Measurements from ENCODE around the gene TRIM65. TPM values are rescaled to one million over a fixed set of nuclear protein-coding genes. Genes with fewer than 3 reads are reported as not detected.

TRIM65 gene
- total RNA-seq, 6 experiments from 2014 or later: 5.9 to 8.1 (median 7.6) TPM

DNA sequence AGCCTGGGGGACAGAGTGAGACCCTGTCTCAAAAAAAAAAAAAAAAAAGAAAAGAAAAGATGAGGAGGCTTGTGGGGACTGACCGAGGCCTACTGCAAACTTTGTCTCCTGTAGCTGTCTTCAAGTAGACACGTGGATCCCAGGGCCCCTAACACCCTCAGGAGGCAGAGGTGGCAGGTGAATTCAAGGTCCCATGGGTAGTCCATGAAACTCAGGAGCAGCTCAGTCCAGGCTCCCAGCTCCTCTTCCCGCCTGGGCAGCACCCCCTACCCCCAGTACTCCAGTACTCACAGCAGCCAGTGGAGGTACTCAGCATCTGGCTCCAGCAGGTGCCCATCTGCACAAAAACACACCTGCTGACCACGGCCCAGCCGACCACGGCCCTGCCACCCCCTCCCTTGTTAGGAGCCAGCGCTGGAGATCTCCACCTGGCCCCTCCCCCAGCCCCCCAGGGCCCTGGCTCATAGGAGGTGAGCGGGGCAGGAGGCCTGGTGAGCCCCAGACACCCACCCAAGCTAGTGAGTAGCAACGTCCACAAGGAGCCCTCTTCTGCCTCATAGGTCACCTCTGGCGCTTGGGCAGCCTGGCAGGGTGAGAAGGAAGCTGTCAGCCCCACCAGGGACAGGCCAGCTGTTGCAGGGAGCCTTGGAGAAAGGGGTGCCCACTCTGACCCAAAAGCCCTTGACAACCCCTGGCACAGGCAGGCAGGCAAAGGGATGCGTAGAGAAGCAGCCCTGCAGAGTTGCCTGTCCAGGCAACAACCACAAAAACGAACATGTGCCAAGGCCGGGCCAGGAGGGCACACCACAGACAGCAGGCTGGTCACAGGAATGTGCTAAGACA, 4.2 kb upstream of the TRIM65 start:
- intact Hi-C loops (cut with DNase I): no loop called here
- peak in 1 of 3 donors; percentile 48 for DNase-seq
- Histone ChIP-seq H3K4me1 (peaks cover 0 to 37% (median 6%) of the 10 kb centered on the region in 4 donors), H3K9me3 (no peaks in the 10 kb centered on the region), H3K27ac (no peak overlapping the region), H3K27me3 (no peaks in the 10 kb centered on the region), H3K4me3 (no peak overlapping the region), H3K36me3 (peaks cover 0 to 38% (median 13%) of the 10 kb centered on the region in 4 donors)
- TF ChIP-seq, protein P1, sequence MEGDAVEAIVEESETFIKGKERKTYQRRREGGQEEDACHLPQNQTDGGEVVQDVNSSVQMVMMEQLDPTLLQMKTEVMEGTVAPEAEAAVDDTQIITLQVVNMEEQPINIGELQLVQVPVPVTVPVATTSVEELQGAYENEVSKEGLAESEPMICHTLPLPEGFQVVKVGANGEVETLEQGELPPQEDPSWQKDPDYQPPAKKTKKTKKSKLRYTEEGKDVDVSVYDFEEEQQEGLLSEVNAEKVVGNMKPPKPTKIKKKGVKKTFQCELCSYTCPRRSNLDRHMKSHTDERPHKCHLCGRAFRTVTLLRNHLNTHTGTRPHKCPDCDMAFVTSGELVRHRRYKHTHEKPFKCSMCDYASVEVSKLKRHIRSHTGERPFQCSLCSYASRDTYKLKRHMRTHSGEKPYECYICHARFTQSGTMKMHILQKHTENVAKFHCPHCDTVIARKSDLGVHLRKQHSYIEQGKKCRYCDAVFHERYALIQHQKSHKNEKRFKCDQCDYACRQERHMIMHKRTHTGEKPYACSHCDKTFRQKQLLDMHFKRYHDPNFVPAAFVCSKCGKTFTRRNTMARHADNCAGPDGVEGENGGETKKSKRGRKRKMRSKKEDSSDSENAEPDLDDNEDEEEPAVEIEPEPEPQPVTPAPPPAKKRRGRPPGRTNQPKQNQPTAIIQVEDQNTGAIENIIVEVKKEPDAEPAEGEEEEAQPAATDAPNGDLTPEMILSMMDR (IDR thresholded peaks at IDR 0.05): no peak
- no peak for TF ChIP-seq POLR2A (IDR thresholded peaks at IDR 0.05)
- 78% methylated on average over 3 of the region's 13 CpGs for WGBS (ENCODE audit: insufficient coverage, low coverage, low lambda C conversion rate, missing lambda C conversion rate)
- ATAC-seq: no peak

- TF ChIP-seq, protein P1 (IDR thresholded peaks at IDR 0.05): no peak
- no peak for TF ChIP-seq POLR2A (IDR thresholded peaks at IDR 0.05)
- peak in 2 of 3 donors; percentile 74 to 78 for DNase-seq
- Histone ChIP-seq H3K27ac (no peak overlapping the region), H3K9me3 (no peaks in the 10 kb centered on the region), H3K27me3 (no peaks in the 10 kb centered on the region), H3K36me3 (peaks cover 0 to 38% (median 13%) of the 10 kb centered on the region in 4 donors), H3K4me1 (peaks cover 0 to 36% (median 6%) of the 10 kb centered on the region in 4 donors), H3K4me3 (no peak overlapping the region)
- intact Hi-C loops (cut with DNase I): no loop called here
- WGBS (ENCODE audit: insufficient coverage, low coverage, low lambda C conversion rate, missing lambda C conversion rate): 71% methylated on average over 5 of the region's 23 CpGs
- peak in 1 of 4 donors; percentile 2 for ATAC-seq
These were observed 3.2 kb upstream of the TRIM65 start for GRCh38 chr17:75899767-75900468.

- Histone ChIP-seq H3K27ac (no peak overlapping the region), H3K9me3 (no peaks in the 10 kb centered on the region), H3K27me3 (no peaks in the 10 kb centered on the region), H3K36me3 (peaks cover 0 to 38% (median 13%) of the 10 kb centered on the region in 4 donors), H3K4me3 (no peak overlapping the region), H3K4me1 (peaks cover 0 to 36% (median 6%) of the 10 kb centered on the region in 4 donors)
- whole genome bisulfite sequencing (ENCODE audit: insufficient coverage, low coverage, low lambda C conversion rate, missing lambda C conversion rate): 80% methylated on average over 1 of the region's 13 CpGs
- no peak for TF ChIP-seq POLR2A (IDR thresholded peaks at IDR 0.05)
- TF ChIP-seq, protein P1 (IDR thresholded peaks at IDR 0.05): no peak
- ATAC-seq (no peak), DNase-seq (peak in 2 of 3 donors; percentile 49 to 52)
- intact Hi-C loops (cut with DNase I): no loop called here
These were observed 2.6 kb upstream of the TRIM65 start for GRCh38 chr17:75899353-75899752.

DNA sequence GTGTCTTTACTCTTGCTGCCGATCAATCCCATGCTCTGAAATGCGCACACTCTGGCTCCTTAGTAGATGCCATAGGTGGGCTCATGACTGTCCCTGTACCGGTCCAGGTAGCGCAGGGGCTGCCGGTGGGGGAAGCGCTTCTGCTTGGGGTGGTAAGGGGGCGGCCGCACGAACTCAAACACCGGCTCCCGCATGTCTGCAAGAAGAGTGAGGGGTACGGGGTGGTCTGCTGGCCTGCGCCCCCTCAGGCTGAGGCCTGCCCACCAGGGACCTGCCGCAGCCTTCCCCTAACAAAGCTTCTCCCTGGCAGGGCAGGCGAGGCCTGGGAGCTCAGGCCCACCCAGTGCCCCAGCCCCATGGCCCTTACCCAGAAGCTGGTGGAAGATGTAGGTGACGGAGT, 2.0 kb upstream of the TRIM65 start:
- DNase-seq: no peak
- no peak overlapping the region for H3K27ac ChIP-seq
- H3K36me3 ChIP-seq: peaks cover 0 to 38% (median 13%) of the 10 kb centered on the region in 4 donors

More for the DNA sequence above, 2.0 kb upstream of the TRIM65 start:
- peaks cover 0 to 31% (median 6%) of the 10 kb centered on the region in 4 donors for H3K4me1 ChIP-seq
- intact Hi-C loops (cut with DNase I): no loop called here
- WGBS (ENCODE audit: insufficient coverage, low coverage, low lambda C conversion rate, missing lambda C conversion rate): 93% methylated on average over 3 of the region's 16 CpGs
- no peak for TF ChIP-seq POLR2A (IDR thresholded peaks at IDR 0.05)
- TF ChIP-seq, protein P1 (IDR thresholded peaks at IDR 0.05): no peak
- H3K27me3 ChIP-seq: no peaks in the 10 kb centered on the region
- H3K4me3 ChIP-seq: no peak overlapping the region
- H3K9me3 ChIP-seq: no peaks in the 10 kb centered on the region
- no peak for ATAC-seq

Data from right lobe of liver (tissue), 6 donors.